Spinal cord (tissue), 10 donors: Measurements from ENCODE around the gene DEPDC5. TPM values are rescaled to one million over a fixed set of nuclear protein-coding genes. Genes with fewer than 3 reads are reported as not detected.
"Not testable (repeated sequence)": the region's sequence is repeated elsewhere in the genome, so short reads cannot be mapped to it uniquely, and the experiment has no call there.

Source experiments
- DNase-seq, 6 donors: peaks; one replicate each; pipeline versions ENCODE4 v3.0.0 to v3.0.0-alpha.2; 2013 to 2015; ENCODE audit warnings: low spot score in 6 of 6, low read depth in 4 of 6
- H3K27ac ChIP-seq: one replicate; pipeline ENCODE4 v1.5.1; 2013; ENCODE audit warnings: low read depth, low read length, control low read depth
- H3K27me3 ChIP-seq: one replicate; pipeline ENCODE4 v1.6.1; 2013; ENCODE audit warnings: low read length; ENCODE audit not compliant: control insufficient read depth, insufficient read depth
- H3K36me3 ChIP-seq: one replicate; pipeline ENCODE4 v1.6.1; 2013; ENCODE audit warnings: low read length; ENCODE audit not compliant: control insufficient read depth, insufficient read depth
- H3K4me1 ChIP-seq: one replicate; pipeline ENCODE4 v1.6.1; 2013; ENCODE audit warnings: low read length; ENCODE audit not compliant: control insufficient read depth, insufficient read depth
- H3K4me3 ChIP-seq: one replicate; pipeline ENCODE4 v1.5.1; 2013; ENCODE audit warnings: low read depth, low read length, control low read depth
- H3K9me3 ChIP-seq: one replicate; pipeline ENCODE4 v1.6.1; 2013; ENCODE audit warnings: low read length; ENCODE audit not compliant: control insufficient read depth, insufficient read depth
- WGBS: methylation state at CpG from one replicate; pipeline ENCODE4 v1.1.5; 2013; ENCODE audit warnings: missing lambda C conversion rate; ENCODE audit not compliant: insufficient coverage; 5-methylcytosine and 5-hydroxymethylcytosine counted together
- polyA plus RNA-seq, 2 donors: library from polyadenylated mRNA; unstranded; fragments of 120-200 nt; gene quantifications; one replicate each; pipeline ENCODE4 v1.2.1, GENCODE V29; 2013; ENCODE audit not compliant: insufficient read length in 2 of 2
- total RNA-seq, 2 donors: library from RNA; depleted of rRNA in 1 of 2; stranded (reverse); fragments of 120-200 nt in 1 of 2; fragments of >200 nt in 1 of 2; gene quantifications; one replicate each; pipeline versions ENCODE4 v1.2.3 to v1.2.4, GENCODE V29; 2013 to 2014
- donor health status: healthy.

Gene DEPDC5
- total and polyA plus RNA-seq, 4 donors = 15.2 to 19.9 (median 18.2) TPM

DNA sequence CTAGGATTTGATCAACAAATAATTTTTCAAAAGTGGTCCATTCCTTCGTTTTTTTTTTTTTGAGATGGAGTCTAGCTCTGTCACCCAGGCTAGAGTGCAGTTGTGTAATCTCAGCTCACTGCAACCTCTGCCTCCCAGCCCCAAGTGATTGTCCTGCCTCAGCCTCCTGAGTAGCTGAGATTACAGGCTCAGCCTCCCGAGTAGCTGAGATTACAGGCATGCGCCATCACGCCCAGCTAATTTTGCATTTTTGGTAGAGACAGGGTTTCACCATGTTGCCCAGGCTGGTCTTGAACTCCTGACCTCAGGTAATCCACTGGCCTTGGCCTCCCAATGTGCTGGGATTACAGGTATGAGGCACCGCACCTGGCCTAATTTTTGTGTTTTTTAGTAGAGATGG lies 5.0 kb downstream of the DEPDC5 start:
- not testable (repeated sequence) for H3K9me3 ChIP-seq, DNase-seq, H3K27ac ChIP-seq, H3K27me3 ChIP-seq, H3K4me3 ChIP-seq, H3K4me1 ChIP-seq
- H3K36me3 ChIP-seq = peaks cover 33% of the 10 kb centered on the region
- WGBS = 93% methylated on average over 4 of the region's 5 CpGs

GRCh38 chr22:31764785-31765184 lies 11.0 kb downstream of the DEPDC5 start:
- H3K4me1 ChIP-seq = no peaks in the 10 kb centered on the region
- H3K36me3 ChIP-seq = peaks cover 59% of the 10 kb centered on the region
- 95% methylated on average over 3 of the region's 3 CpGs for WGBS

DNA sequence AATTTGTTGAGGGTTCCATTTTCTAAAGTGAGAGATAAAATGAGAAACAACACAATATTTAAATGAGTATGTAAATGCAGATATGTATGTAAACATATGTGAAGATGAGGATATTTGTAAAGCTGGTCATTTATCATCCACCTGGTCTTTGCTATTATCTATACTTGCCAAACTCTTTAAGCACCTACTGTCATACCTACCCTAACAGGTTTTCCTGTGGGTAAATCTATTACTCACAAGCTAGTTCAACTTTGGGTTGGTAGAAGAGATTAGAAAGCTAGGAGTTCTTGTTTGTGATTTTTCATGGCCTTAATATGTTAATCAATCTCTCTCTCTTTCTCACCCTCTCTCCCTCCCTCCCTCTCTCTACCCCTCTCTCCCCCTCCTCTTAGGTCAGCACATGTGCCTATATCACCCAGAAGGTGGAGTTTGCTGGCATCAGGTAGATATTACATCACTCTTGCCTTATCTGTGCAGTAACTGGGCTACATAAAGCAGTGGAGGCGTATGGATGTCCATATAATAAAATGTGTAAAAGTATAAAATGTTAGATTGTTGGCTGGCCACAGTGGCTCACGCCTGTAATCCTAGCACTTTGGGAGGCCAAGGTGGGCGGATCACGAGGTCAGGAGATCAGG lies 14.7 kb downstream of the DEPDC5 start:
- Histone ChIP-seq H3K36me3 (peaks cover 66% of the 10 kb centered on the region), H3K9me3 (no peaks in the 10 kb centered on the region)
- 100% methylated on average over 4 of the region's 4 CpGs for WGBS

More at GRCh38 chr22:31764785-31765184, 11.0 kb downstream of the DEPDC5 start:
- Histone ChIP-seq H3K4me3 (no peak overlapping the region), H3K9me3 (no peaks in the 10 kb centered on the region), H3K27me3 (no peaks in the 10 kb centered on the region), H3K27ac (no peak overlapping the region)
- DNase-seq = no peak

DNA sequence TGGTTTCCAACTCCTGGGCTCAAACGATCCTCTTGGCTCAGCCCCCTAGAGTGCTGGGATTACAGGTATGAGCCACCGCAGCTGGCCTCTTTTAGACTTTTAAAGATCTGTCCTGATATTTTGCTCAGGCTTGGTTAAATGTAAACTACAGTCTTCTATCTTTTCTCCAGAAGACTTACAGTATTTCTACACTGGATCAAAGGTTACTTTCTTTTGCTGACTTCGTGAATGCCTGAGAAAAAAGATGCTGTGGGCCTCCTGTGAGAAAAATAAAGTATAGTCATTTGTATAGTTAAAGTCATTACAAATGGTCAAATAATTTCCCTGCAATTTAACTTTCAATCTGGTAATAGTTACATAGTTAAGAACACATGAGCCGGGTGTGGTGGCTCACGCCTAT lies 19.6 kb downstream of the DEPDC5 start:
- peaks cover 69% of the 10 kb centered on the region for H3K36me3 ChIP-seq
- H3K27me3 ChIP-seq = no peaks in the 10 kb centered on the region
- no peaks in the 10 kb centered on the region for H3K4me1 ChIP-seq
- no peak overlapping the region for H3K4me3 ChIP-seq
- DNase-seq = no peak
- WGBS = no CpG with 5 or more reads among the region's 5 CpGs
- H3K9me3 ChIP-seq = no peaks in the 10 kb centered on the region
- H3K27ac ChIP-seq = no peak overlapping the region

More for the DNA sequence above, 14.7 kb downstream of the DEPDC5 start:
- DNase-seq = no peak
- no peaks in the 10 kb centered on the region for H3K27me3 ChIP-seq
- H3K4me1 ChIP-seq = no peaks in the 10 kb centered on the region
- no peak overlapping the region for H3K27ac ChIP-seq
- H3K4me3 ChIP-seq = no peak overlapping the region

GRCh38 chr22:31776231-31776630 lies 22.4 kb downstream of the DEPDC5 start:
- WGBS = 95% methylated on average over 3 of the region's 4 CpGs
- DNase-seq = no peak
- Histone ChIP-seq H3K4me1 (no peaks in the 10 kb centered on the region), H3K36me3 (peaks cover 59% of the 10 kb centered on the region), H3K27ac (no peak overlapping the region), H3K9me3 (no peaks in the 10 kb centered on the region), H3K4me3 (no peak overlapping the region), H3K27me3 (no peaks in the 10 kb centered on the region)

DNA sequence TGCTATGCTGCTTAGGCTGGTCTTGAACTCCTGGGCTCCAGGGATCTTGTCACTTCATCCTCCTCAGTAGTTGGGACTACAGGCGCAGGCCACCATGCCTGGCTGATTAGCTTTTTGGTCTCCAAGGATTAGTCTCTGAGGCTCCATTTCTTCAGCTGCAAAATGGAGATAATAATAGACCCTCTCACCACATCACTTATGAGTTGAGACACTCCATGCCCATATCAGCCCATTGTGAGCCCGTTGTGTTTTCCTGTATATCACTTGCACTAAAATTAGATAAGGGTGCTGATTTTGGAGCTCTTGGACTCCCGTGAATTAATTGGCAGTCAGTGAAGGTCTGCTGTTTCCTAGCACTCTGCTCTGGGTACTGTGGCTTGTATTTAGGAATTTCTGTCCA lies 36.0 kb downstream of the DEPDC5 start:
- 90% methylated on average over 2 of the region's 3 CpGs for WGBS
- Histone ChIP-seq H3K9me3 (no peaks in the 10 kb centered on the region), H3K27ac (no peak overlapping the region), H3K4me1 (no peaks in the 10 kb centered on the region), H3K4me3 (no peak overlapping the region), H3K36me3 (peaks cover 30% of the 10 kb centered on the region), H3K27me3 (no peaks in the 10 kb centered on the region)
- DNase-seq = no peak

GRCh38 chr22:31790240-31790639 lies 36.4 kb downstream of the DEPDC5 start:
- H3K27ac ChIP-seq = no peak overlapping the region
- peaks cover 33% of the 10 kb centered on the region for H3K36me3 ChIP-seq
- H3K4me1 ChIP-seq = no peaks in the 10 kb centered on the region
- no peak for DNase-seq
- no peaks in the 10 kb centered on the region for H3K27me3 ChIP-seq
- no peaks in the 10 kb centered on the region for H3K9me3 ChIP-seq
- H3K4me3 ChIP-seq = no peak overlapping the region
- WGBS = 100% methylated on average over 1 of the region's 2 CpGs

DNA sequence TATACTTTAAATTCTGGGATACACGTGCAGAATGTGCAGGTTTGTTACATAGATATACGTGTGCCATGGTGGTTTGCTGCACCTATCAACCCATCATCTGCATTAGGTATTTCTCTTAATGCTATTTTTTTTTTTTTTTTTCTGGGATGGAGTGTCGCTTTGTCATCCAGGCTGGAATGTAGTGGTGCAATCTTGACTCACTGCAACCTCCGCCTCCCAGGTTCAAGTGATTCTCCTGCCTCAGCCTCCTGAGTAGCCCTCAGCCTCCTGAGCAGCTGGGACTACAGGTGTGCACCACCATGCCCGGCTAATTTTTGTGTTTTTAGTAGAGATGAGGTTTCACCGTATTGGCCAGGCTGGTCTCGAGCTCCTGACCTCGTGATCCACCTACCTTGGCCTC lies 45.5 kb downstream of the DEPDC5 start:
- WGBS = 100% methylated on average over 2 of the region's 8 CpGs
- not testable (repeated sequence) for H3K4me3 ChIP-seq, DNase-seq, H3K27ac ChIP-seq, H3K9me3 ChIP-seq, H3K27me3 ChIP-seq, H3K4me1 ChIP-seq
- peaks cover 71% of the 10 kb centered on the region for H3K36me3 ChIP-seq

DNA sequence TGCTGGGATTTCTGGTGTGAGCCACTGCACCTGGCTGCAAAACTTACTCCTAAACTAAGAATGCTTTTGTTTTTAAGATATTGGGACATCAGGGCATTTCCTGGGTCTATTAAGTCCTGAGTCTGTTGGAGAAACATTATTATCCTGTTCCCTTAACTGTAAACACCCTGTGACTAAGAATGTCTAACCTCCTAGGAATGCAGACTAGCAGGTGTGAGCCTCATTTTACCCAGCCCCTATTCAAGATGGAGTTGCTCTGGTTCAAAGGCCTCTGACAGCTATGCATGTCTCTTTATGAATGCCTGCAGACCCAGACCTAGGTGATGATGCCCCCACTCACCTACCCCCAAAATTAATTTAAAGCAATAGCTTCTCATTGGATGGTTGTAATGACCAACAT lies 46.2 kb downstream of the DEPDC5 start:
- Histone ChIP-seq H3K27me3 (no peaks in the 10 kb centered on the region), H3K36me3 (peaks cover 73% of the 10 kb centered on the region), H3K4me3 (no peak overlapping the region), H3K4me1 (no peaks in the 10 kb centered on the region), H3K9me3 (no peaks in the 10 kb centered on the region), H3K27ac (no peak overlapping the region)
- no peak for DNase-seq

DNA sequence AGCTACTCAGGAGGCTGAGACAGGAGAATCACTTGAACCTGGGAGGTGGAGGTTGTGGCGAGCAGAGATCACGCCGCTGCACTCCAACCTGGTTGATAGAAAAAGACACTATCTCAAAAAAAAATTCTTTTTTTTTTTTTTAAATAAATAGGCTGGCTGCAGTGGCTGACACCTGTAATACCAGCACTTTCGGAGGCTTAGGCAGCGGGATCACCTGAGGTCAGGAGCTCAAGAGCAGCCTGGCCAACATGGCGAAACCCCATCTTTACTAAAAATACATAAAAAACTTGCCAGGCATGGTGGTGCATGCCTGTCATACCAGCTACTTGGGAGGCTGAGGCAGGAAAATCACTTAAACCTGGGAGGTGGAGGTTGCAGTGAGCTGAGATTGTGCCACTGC lies 47.0 kb downstream of the DEPDC5 start:
- no CpG with 5 or more reads among the region's 6 CpGs for WGBS
- H3K27me3 ChIP-seq, DNase-seq, H3K4me3 ChIP-seq, H3K27ac ChIP-seq, H3K4me1 ChIP-seq, H3K9me3 ChIP-seq: not testable (repeated sequence)
- peaks cover 75% of the 10 kb centered on the region for H3K36me3 ChIP-seq
